MCF 10A (cell line): ENCODE measurements around the gene IPO9. TPM values are rescaled to one million over a fixed set of nuclear protein-coding genes. Genes with fewer than 3 reads are reported as not detected.

Source experiments
- BruUV-seq: library from RNA; stranded (reverse); fragments of 400-500 nt; replicated peaks from 2 replicates; lab custom pipeline; 2021; lab: Mats Ljungman, UMichigan
- CTCF ChIA-PET: fragments of 300-600 bp; sonication (Branson Sonifier 250); formaldehyde crosslinking; extraction: SDS; loops from one replicate; lab custom pipeline; 2021; ENCODE audit warnings: antibody characterized with exemption, inconsistent platforms; lab: Yijun Ruan, JAX
- POLR2A ChIA-PET: fragments of 300-600, 350-650 bp; sonication (Branson Sonifier 250); formaldehyde crosslinking; extraction: SDS; loops from one replicate; lab custom pipeline; 2020; ENCODE audit warnings: antibody characterized with exemption, inconsistent platforms; lab: Yijun Ruan, JAX
- DNase-seq: peaks from one replicate; pipeline ENCODE4 v3.0.0-alpha.2; 2018; ENCODE audit not compliant: unreplicated experiment
- H3K27ac Mint-ChIP-seq: one replicate; pipeline ENCODE4 v1.8.0; 2022; ENCODE audit warnings: mild to moderate bottlenecking, low read depth, mixed read lengths; ENCODE audit not compliant: unreplicated experiment
- H3K27me3 Mint-ChIP-seq: one replicate; pipeline ENCODE4 v1.8.0; 2022; ENCODE audit warnings: mixed read lengths; ENCODE audit not compliant: insufficient read depth, unreplicated experiment
- H3K36me3 Mint-ChIP-seq: one replicate; pipeline ENCODE4 v1.8.0; 2022; ENCODE audit warnings: mild to moderate bottlenecking, moderate library complexity, mixed read lengths; ENCODE audit not compliant: insufficient read depth, unreplicated experiment
- H3K4me1 Mint-ChIP-seq: one replicate; pipeline ENCODE4 v1.8.0; 2022; ENCODE audit warnings: mixed read lengths; ENCODE audit not compliant: insufficient read depth, unreplicated experiment
- H3K4me3 Mint-ChIP-seq: one replicate; pipeline ENCODE4 v1.8.0; 2022; ENCODE audit warnings: mild to moderate bottlenecking, moderate library complexity, mixed read lengths; ENCODE audit not compliant: unreplicated experiment
- H3K9me3 Mint-ChIP-seq: one replicate; pipeline ENCODE4 v1.8.0; 2022; ENCODE audit warnings: mixed read lengths; ENCODE audit not compliant: unreplicated experiment
- CTCF ChIP-seq: fragments of 200-600 bp; IDR thresholded peaks from one replicate; pipeline ENCODE4 v1.8.0; 2022; ENCODE audit warnings: antibody characterized with exemption, mild to moderate bottlenecking; ENCODE audit not compliant: unreplicated experiment
- intact Hi-C: fragments of 100-400 bp; cut with micrococcal nuclease; formaldehyde crosslinking; loops from 2 replicates; pipeline ENCODE4 v1.14.1; 2022
- total RNA-seq: library from RNA; stranded (reverse); gene quantifications from 2 replicates; pipeline ENCODE4 v1.2.3, GENCODE V29; 2022

Gene IPO9
- total RNA-seq, 1 experiment from 2014 or later: 117 TPM

- intact Hi-C loops: no loop called here
- POLR2A ChIA-PET: interaction anchor here (4.1 to 4.2 kb wide), 2 partner anchors 10 to 11 kb away, joined by 28 to 36 read pairs; partner anchors contain the start of gene IPO9
- Mint-ChIP-seq H3K27ac (no peak overlapping the region), H3K4me1 (peaks cover 32% of the 10 kb centered on the region), H3K27me3 (no peaks in the 10 kb centered on the region), H3K36me3 (peaks cover 59% of the 10 kb centered on the region), H3K4me3 (no peak overlapping the region), H3K9me3 (no peaks in the 10 kb centered on the region)
- CTCF ChIA-PET: interaction anchor here (0.6 to 8.7 kb wide), 5 partner anchors 13 to 291 kb away, joined by 3 to 96 read pairs (median 4); partner anchors contain the start of gene IPO9
- no peak for TF ChIP-seq CTCF
- BruUV-seq: no TSS peak
- no peak for DNase-seq
These were observed 11.5 kb downstream of the IPO9 start for GRCh38 chr1:201840490-201840889.

GRCh38 chr1:201841265-201841912, 12.4 kb downstream of the IPO9 start:
- Mint-ChIP-seq H3K4me3 (no peak overlapping the region), H3K9me3 (no peaks in the 10 kb centered on the region), H3K27ac (peak overlapping the region; percentile 5), H3K4me1 (peaks cover 36% of the 10 kb centered on the region), H3K27me3 (no peaks in the 10 kb centered on the region), H3K36me3 (peaks cover 54% of the 10 kb centered on the region)
- DNase-seq: no peak
- ChIA-PET POLR2A (interaction anchor here (0.6 to 4.2 kb wide), 7 partner anchors 9 to 126 kb away, joined by 3 to 36 read pairs (median 3); partner anchors contain the start of gene IPO9), CTCF (interaction anchor here (0.7 to 8.7 kb wide), 5 partner anchors 14 to 55 kb away, joined by 3 to 96 read pairs (median 11); partner anchors contain the start of gene IPO9)
- intact Hi-C loops: no loop called here
- no peak for TF ChIP-seq CTCF
- no TSS peak for BruUV-seq

GRCh38 chr1:201842472-201843027, 13.6 kb downstream of the IPO9 start:
- intact Hi-C loops: no loop called here
- Mint-ChIP-seq H3K9me3 (no peaks in the 10 kb centered on the region), H3K4me3 (no peak overlapping the region), H3K27me3 (no peaks in the 10 kb centered on the region), H3K36me3 (peaks cover 58% of the 10 kb centered on the region), H3K27ac (peak overlapping the region; percentile 11), H3K4me1 (peaks cover 41% of the 10 kb centered on the region)
- CTCF ChIA-PET: interaction anchor here (0.6 to 8.7 kb wide), 9 partner anchors 10 to 133 kb away, joined by 3 to 96 read pairs (median 4); partner anchors contain the start of gene IPO9
- TF ChIP-seq CTCF: no peak
- no peak for DNase-seq
- no TSS peak for BruUV-seq
- POLR2A ChIA-PET: interaction anchor here (0.6 to 4.2 kb wide), 8 partner anchors 10 to 372 kb away, joined by 3 to 36 read pairs (median 3); partner anchors contain the start of gene IPO9
